ENCODE measurements around the gene SMG6.

SMG6 gene

DNA sequence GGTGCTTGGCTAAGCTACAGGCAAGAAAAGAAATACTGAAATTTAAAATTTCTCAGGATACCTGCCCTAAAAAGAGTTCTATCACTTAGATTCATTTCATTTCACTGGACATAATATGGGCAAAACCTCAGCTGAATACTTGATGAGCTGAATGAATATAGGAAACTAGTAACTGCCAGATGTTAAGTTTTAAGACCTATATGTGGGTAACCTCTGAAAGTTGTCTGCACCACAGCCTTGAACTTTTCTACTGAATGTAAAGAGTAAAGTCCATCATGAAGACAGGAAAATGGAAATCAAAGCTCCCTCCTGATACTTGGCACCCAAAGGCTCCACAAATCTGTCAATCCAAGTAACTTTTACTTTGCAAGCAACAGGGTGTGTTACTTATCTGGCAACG, 197.9 kb downstream of the SMG6 start:
- no peaks in the 10 kb centered on the region for H3K27me3 ChIP-seq (replicated peaks; ENCODE audit: control insufficient read depth, insufficient read depth, low read length)
- H3K36me3 ChIP-seq (ENCODE audit: control insufficient read depth, insufficient read depth, low read length) = no peaks in the 10 kb centered on the region; the same call in 1 of the 2 replicates
- no peak for DNase-seq (ENCODE audit: extremely low read depth, insufficient read length)
- TF ChIP-seq, protein P1, sequence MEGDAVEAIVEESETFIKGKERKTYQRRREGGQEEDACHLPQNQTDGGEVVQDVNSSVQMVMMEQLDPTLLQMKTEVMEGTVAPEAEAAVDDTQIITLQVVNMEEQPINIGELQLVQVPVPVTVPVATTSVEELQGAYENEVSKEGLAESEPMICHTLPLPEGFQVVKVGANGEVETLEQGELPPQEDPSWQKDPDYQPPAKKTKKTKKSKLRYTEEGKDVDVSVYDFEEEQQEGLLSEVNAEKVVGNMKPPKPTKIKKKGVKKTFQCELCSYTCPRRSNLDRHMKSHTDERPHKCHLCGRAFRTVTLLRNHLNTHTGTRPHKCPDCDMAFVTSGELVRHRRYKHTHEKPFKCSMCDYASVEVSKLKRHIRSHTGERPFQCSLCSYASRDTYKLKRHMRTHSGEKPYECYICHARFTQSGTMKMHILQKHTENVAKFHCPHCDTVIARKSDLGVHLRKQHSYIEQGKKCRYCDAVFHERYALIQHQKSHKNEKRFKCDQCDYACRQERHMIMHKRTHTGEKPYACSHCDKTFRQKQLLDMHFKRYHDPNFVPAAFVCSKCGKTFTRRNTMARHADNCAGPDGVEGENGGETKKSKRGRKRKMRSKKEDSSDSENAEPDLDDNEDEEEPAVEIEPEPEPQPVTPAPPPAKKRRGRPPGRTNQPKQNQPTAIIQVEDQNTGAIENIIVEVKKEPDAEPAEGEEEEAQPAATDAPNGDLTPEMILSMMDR (IDR thresholded peaks at IDR 0.05; ENCODE audit: insufficient read depth, low read length, poor library complexity, severe bottlenecking) = no peak
- no peak overlapping the region for H3K4me3 ChIP-seq (replicated peaks; ENCODE audit: low read depth, low read length)

DNA sequence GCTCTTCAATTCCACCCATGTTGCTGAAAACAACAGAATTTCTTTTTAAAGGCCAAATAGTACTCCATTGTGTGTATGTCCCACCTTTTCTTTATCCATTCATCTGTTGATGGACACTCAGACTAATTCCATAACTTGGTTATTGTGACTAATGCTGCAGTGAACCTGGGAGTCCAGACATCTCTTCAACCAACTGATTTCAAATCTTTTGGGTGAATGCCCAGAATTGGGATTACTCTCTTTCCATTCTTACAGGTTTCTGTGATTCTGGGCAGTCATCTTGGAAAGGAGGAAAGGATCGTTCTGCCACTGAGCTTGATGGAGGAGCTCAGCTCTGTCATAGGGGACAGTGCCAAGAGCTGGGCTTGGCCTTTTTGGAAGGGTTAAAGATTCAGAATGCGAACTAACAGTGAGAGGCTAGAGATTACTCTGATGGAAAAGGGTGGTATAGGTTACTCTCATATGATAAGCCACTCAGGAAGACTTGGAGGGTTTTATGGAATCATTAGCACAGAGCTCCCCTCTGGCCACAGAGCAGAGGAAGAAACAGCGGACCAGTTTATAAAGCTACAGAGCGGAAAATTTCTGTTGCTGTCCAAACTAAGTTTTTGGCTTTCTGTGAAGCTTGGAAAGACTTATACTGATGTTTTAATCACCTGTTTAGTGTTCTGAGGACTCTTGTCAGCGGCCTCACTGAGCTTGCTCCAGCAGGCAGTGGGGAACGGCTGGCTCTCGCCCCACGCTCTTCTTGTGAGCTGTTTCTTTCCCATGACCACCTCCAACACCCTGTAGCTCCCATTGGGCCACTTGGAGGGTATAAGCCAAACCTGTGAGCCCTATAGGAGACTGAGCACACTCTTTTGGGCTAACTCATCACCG, 200.4 kb downstream of the SMG6 start:
- Histone ChIP-seq H3K4me3 (replicated peaks; ENCODE audit: low read depth, low read length) (no peak overlapping the region), H3K27me3 (replicated peaks; ENCODE audit: control insufficient read depth, insufficient read depth, low read length) (no peaks in the 10 kb centered on the region), H3K36me3 (ENCODE audit: control insufficient read depth, insufficient read depth, low read length) (no peaks in the 10 kb centered on the region; the same call in 1 of the 2 replicates)
- DNase-seq (ENCODE audit: extremely low read depth, insufficient read length) = no peak
- TF ChIP-seq, protein P1 (IDR thresholded peaks at IDR 0.05; ENCODE audit: insufficient read depth, low read length, poor library complexity, severe bottlenecking) = no peak

DNA sequence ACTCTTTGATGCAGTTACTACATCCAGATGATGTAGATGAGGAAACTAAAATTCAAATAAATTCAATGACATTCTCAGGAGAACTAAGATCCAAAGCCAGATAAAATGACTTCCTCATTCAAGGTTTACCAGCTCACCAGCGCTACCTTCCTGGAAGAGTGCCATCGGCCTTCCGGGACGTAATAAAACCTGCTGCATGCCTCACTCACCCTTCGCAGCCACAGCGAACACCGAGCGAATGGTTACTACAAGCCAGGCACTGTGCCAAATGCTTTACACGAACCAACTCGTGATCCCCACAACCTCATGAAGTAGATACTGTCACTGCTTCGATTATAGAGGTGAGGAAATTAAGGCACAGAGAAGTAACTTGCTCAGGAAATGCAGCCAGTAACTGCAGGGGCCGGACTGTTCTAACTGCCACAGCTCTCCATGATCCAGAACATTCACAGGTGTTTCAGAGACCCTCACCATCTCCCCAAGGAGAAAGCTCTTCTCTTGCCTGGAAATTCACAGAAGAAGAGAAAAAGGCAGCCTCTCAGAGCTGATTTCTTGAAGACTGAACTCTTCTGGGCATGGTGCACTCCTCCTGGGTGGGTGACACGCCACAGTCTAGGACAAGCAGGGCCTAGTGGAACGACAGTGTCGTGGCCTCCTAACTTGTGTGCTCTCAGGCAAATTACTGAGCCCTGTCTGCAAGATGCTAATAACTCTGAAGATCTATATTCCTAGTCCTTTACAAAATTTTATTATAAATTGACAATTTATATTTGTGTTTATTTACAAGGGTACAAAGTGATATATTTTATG, 201.9 kb downstream of the SMG6 start:
- TF ChIP-seq, protein P1 (IDR thresholded peaks at IDR 0.05; ENCODE audit: insufficient read depth, low read length, poor library complexity, severe bottlenecking) = no peak
- H3K36me3 ChIP-seq (ENCODE audit: control insufficient read depth, insufficient read depth, low read length) = peaks cover 2% of the 10 kb centered on the region; the same call in 1 of the 2 replicates
- DNase-seq (ENCODE audit: extremely low read depth, insufficient read length) = no peak

DNA sequence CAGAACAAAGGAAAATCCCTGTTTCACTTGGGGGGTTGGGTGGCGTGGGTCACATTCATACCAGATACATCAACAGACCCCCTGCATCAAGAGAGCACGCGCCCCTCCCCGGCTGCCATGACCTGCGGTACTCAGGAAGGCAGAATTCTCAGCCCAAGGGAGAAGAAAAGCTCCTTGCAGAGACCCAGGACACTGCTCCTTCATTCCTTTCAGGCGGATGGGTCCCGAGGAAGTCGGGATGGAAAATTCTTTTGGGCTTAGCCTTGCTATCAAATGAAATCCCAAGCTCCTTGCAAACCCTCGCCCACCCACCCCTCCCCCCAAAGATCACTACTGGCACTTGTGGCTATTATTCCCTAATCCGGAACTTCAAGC, 208.1 kb downstream of the SMG6 start:
- no peaks in the 10 kb centered on the region for H3K27me3 ChIP-seq (replicated peaks; ENCODE audit: control insufficient read depth, insufficient read depth, low read length)

More for the DNA sequence above, 201.9 kb downstream of the SMG6 start:
- no peak overlapping the region for H3K4me3 ChIP-seq (replicated peaks; ENCODE audit: low read depth, low read length)
- H3K27me3 ChIP-seq (replicated peaks; ENCODE audit: control insufficient read depth, insufficient read depth, low read length) = no peaks in the 10 kb centered on the region

DNA sequence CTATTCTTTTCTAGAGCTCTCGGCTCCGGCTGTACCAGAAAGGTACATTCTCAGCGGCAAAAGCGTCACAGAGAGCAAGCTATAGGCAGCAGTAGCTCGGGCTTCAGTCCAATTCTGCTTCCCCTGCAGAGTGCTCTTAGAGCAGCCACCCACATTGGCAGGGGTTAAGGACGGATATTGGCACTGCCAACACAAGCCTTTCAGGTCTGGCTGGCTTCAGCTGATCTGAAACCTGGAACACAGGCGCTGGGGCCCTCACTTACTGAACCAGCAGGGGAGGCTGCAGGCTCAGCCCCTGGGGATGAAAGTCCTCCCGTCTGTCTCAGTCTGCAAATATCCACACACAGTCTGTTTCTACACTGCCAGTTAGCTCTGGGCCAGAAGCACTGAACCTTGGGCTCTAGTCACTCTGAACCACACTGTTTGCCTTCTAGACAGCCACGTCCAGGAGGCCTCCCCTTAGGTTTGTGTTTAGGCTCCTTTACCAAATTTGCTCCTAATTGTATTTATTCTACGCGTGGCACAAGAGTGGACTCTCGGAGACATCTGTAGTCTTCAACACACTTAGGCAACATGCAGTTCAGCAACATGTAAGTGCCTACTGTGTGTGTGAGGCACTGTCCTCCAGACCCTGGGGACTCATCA, 208.6 kb downstream of the SMG6 start:
- no peaks in the 10 kb centered on the region for H3K27me3 ChIP-seq (replicated peaks; ENCODE audit: control insufficient read depth, insufficient read depth, low read length)
- TF ChIP-seq, protein P1 (IDR thresholded peaks at IDR 0.05; ENCODE audit: insufficient read depth, low read length, poor library complexity, severe bottlenecking) = peak; percentile 48
- no peak overlapping the region for H3K4me3 ChIP-seq (replicated peaks; ENCODE audit: low read depth, low read length)
- no peak for DNase-seq (ENCODE audit: extremely low read depth, insufficient read length)
- H3K36me3 ChIP-seq (ENCODE audit: control insufficient read depth, insufficient read depth, low read length) = peaks cover 5% of the 10 kb centered on the region; the same call in 1 of the 2 replicates

More for the DNA sequence above, 208.1 kb downstream of the SMG6 start:
- Histone ChIP-seq H3K36me3 (ENCODE audit: control insufficient read depth, insufficient read depth, low read length) (peaks cover 5% of the 10 kb centered on the region; the same call in 1 of the 2 replicates), H3K4me3 (replicated peaks; ENCODE audit: low read depth, low read length) (no peak overlapping the region)
- DNase-seq (ENCODE audit: extremely low read depth, insufficient read length) = no peak
- TF ChIP-seq, protein P1 (IDR thresholded peaks at IDR 0.05; ENCODE audit: insufficient read depth, low read length, poor library complexity, severe bottlenecking) = no peak
